Amniotic epithelial cell (primary cell): ENCODE measurements around the gene BEND6.

Experiments used
- DNase-seq: peaks from one replicate; pipeline ENCODE4 v3.0.0-alpha.2; 2010; ENCODE audit warnings: low read depth

BEND6 gene

GRCh38 chr6:56954403-56955170 is at the start of gene BEND6:
Gene BEND6 (plus strand): TSS chr6:56955107. CDS start chr6:56981811, 26,704 bp downstream.
- peak; percentile 77 for DNase-seq

DNA sequence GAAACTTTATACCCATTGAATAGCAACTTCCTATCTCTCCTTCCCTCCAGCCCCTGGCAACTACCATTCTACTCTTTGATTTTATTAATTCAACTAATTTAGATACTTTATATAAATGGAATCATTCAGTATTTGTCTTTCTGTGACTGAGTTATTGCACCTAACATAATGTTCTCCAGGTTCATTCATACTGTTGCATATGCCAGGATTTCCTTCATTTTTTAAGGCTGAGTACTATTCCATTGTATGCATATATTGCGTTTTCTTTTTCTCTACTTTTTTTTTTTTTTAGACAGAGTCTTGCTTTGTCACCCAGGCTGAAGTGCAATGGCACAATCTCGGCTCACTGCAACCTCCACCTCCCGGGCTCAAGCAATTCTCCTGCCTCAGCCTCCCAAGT is 49.5 kb upstream of the BEND6 start:
- no peak for DNase-seq

- DNase-seq = peak; percentile 41
Measured at GRCh38 chr6:56906752-56907151, 48.2 kb upstream of the BEND6 start.

- peak; percentile 51 for DNase-seq
Measured at GRCh38 chr6:56909115-56909907, 45.6 kb upstream of the BEND6 start.

- peak; percentile 12 for DNase-seq
Measured at GRCh38 chr6:56911847-56912246, 43.1 kb upstream of the BEND6 start.

GRCh38 chr6:56913285-56914074 is 41.4 kb upstream of the BEND6 start:
- no peak for DNase-seq

DNA sequence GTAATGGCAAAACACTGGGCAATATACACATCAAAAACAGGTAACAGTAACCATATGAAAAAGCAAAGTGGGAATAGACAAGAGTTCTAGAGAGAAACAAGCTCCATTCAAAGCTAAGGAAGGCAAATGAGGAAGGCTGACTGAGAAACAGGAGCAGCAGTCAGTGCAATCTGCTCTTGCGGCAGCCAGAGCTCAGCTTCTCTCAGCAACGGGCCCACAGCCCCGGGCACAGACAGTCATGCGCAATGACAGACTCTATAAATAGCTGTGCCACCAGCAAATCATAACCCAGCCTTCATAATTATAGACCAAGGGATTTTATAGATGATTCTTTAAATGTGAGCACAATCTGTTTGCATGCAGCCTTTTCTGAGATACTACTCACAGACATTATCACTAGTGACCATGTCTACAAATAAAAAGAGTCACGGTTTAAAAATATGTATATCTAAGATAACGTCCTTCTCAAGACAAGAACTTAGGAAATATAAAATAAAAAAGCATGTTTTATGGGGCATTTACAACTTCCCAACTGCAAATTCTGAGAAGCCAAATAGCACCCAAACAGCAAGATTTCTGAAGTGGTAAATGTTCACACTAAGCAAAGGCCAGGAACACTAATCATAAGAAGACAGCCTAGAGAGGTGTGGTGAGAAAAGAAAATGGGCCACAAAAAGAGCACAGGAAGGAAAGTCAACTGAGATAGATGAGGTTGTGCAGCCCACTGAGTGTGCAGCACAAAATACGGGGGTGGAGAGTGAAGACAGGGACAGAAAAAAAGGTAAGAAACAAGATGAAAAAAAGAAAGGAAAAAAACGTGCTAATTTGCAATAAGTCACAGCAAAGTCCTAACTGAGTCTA is 39.9 kb upstream of the BEND6 start:
- no peak for DNase-seq

GRCh38 chr6:56915832-56916231 is 39.1 kb upstream of the BEND6 start:
- DNase-seq = no peak

GRCh38 chr6:56916849-56917551 is 37.9 kb upstream of the BEND6 start:
- no peak for DNase-seq

DNA sequence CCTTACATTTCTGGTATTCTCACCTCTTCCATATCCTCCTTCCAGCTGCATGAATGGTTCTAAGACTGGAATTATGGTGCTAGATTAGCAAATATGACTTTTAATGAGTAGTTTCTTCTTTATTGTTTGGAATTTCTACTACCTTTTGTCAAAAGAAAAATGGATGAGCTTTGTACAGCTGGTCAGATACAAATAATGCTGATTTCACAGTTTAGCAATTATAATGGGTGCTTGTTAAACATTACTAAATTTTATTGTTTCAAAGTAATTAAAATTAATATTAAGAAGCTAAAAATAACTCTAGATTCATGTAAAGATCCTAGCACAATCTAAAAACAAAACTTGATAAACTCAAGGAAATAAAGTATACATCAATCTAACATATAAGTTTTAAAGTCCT is 32.3 kb upstream of the BEND6 start:
- no peak for DNase-seq

- no peak for DNase-seq
Measured at GRCh38 chr6:56923565-56923964, 31.3 kb upstream of the BEND6 start.

DNA sequence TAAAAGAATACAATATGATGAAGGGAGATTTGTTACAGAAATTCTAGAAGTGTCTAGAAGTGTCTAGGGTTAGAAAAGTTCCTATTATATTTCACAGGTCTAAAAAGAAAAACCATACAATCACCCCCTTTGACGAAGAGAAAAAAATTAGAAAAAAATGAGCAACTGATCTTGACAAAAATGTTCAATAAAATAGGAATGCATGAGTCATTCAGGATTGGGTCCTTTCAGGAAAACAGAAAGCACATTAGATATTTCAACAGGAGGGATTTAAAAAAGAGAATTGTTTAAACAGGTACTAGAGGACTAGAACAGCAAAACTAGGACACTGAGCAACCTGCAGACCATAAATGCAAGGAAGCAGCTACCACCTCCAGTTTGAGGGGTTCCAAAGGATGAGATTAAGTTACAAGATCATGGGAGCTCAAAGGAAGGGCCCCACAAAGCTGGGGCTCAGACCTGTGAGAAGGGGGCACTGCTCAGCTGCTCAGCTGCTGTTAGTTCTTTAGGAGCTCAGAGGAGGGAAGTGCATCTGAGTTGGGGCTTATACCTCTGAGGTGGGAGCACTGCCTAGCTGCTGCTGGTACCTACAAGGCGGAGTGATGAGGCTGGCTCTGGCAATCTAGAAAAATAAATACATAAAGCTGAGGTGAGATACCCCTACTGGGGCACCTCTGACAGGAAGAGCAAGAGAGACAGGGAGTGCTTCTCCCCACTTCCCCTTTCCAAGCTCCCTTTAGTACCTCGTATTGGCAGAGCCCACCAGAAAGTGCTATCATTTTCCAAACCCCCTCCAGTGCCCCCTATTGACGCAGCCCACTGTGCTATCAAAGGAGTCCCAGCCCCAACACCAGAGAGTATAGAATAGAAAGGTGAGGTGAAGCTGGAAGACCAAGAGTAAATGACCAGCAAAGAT is 27.1 kb upstream of the BEND6 start:
- DNase-seq = no peak

GRCh38 chr6:56930846-56931245 is 24.1 kb upstream of the BEND6 start:
- no peak for DNase-seq

- no peak for DNase-seq
Measured at GRCh38 chr6:56932910-56933477, 21.9 kb upstream of the BEND6 start.

DNA sequence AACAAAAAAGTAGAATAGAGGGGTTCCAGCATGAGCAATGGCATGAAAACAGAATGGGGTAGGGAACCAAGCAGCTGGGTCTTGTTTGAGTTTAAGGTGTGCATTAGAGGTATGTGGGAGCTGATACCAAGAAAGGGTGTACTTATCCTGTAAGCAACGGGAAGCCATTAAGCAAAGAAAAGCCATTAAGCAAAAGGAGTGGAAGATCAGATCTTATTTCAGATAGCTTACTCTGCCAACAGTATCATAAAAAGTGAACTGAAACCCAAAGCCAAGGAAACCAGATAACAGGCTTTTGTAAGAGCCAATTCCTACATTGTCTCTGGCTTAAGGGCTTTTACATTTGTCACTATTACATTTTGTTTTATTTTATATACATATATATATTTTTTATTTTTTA is 21.3 kb upstream of the BEND6 start:
- DNase-seq = no peak

DNA sequence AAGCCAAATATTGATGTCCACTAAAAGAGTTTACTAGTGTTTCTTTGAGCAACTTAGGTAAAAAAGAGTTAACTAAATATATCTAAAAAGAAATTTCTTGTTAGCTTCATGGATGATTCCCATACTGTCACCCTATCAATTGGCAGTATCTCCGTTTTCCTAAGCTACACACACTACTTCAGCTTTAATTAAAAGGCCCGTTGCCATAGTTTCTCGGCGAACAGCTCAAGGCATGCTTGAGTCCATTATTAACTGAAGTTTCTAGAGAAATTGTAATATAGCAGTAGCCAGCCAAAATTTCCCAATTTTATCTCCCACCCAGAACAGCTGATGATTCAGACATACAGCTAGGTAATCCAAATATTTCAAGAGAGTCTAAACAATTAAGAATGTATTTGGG is 20.0 kb upstream of the BEND6 start:
- DNase-seq = no peak

GRCh38 chr6:56936466-56936865 is 18.4 kb upstream of the BEND6 start:
- DNase-seq = no peak

GRCh38 chr6:56938649-56939191 is 16.2 kb upstream of the BEND6 start:
- peak; percentile 95 for DNase-seq

GRCh38 chr6:56940463-56940862 is 14.4 kb upstream of the BEND6 start:
- no peak for DNase-seq
